ENCODE results near the gene MEF2D.

MEF2D gene

GRCh38 chr1:156437037-156437867 lies 63.3 kb downstream of the MEF2D start:
- H3K4me3 ChIP-seq (ENCODE audit: low read length): no peak overlapping the region
- no peak for DNase-seq (ENCODE audit: low read depth, low spot score)

- H3K4me3 ChIP-seq (ENCODE audit: low read length): no peak overlapping the region
- no peak for DNase-seq (ENCODE audit: low read depth, low spot score)
Measured at GRCh38 chr1:156436141-156437036, 64.2 kb downstream of the MEF2D start.

GRCh38 chr1:156435545-156436140 lies 64.9 kb downstream of the MEF2D start:
- no peak overlapping the region for H3K4me3 ChIP-seq (ENCODE audit: low read length)

GRCh38 chr1:156434989-156435544 lies 65.5 kb downstream of the MEF2D start:
- no peak overlapping the region for H3K4me3 ChIP-seq (ENCODE audit: low read length)

More at GRCh38 chr1:156435545-156436140, 64.9 kb downstream of the MEF2D start:
- no peak for DNase-seq (ENCODE audit: low read depth, low spot score)

GRCh38 chr1:156433602-156434001 lies 67.0 kb downstream of the MEF2D start:
- no peak for DNase-seq (ENCODE audit: low read depth, low spot score)
- H3K4me3 ChIP-seq (ENCODE audit: low read length): no peak overlapping the region

More at GRCh38 chr1:156434989-156435544, 65.5 kb downstream of the MEF2D start:
- DNase-seq (ENCODE audit: low read depth, low spot score): no peak

GRCh38 chr1:156433032-156433431 lies 67.5 kb downstream of the MEF2D start:
- DNase-seq (ENCODE audit: low read depth, low spot score): no peak
- H3K4me3 ChIP-seq (ENCODE audit: low read length): no peak overlapping the region

- DNase-seq (ENCODE audit: low read depth, low spot score): no peak
- no peak overlapping the region for H3K4me3 ChIP-seq (ENCODE audit: low read length)
Measured at GRCh38 chr1:156432669-156433018, 67.9 kb downstream of the MEF2D start.

- no peak overlapping the region for H3K4me3 ChIP-seq (ENCODE audit: low read length)
- DNase-seq (ENCODE audit: low read depth, low spot score): no peak
Measured at GRCh38 chr1:156431769-156432668, 68.6 kb downstream of the MEF2D start.

- no peak for DNase-seq (ENCODE audit: low read depth, low spot score)
- no peak overlapping the region for H3K4me3 ChIP-seq (ENCODE audit: low read length)
Measured at GRCh38 chr1:156431366-156431765, 69.2 kb downstream of the MEF2D start.

GRCh38 chr1:156430866-156431265 lies 69.7 kb downstream of the MEF2D start:
- H3K4me3 ChIP-seq (ENCODE audit: low read length): no peak overlapping the region
- no peak for DNase-seq (ENCODE audit: low read depth, low spot score)

- H3K4me3 ChIP-seq (ENCODE audit: low read length): no peak overlapping the region
- DNase-seq (ENCODE audit: low read depth, low spot score): no peak
Measured at GRCh38 chr1:156430303-156430702, 70.3 kb downstream of the MEF2D start.

- H3K4me3 ChIP-seq (ENCODE audit: low read length): no peak overlapping the region
- DNase-seq (ENCODE audit: low read depth, low spot score): no peak
Measured at GRCh38 chr1:156429313-156430060, 71.1 kb downstream of the MEF2D start.

GRCh38 chr1:156428746-156429288 lies 71.8 kb downstream of the MEF2D start:
- DNase-seq (ENCODE audit: low read depth, low spot score): no peak
- H3K4me3 ChIP-seq (ENCODE audit: low read length): no peak overlapping the region

- no peak for DNase-seq (ENCODE audit: low read depth, low spot score)
- H3K4me3 ChIP-seq (ENCODE audit: low read length): no peak overlapping the region
Measured at GRCh38 chr1:156427957-156428356, 72.6 kb downstream of the MEF2D start.

GRCh38 chr1:156425943-156426342 lies 74.6 kb downstream of the MEF2D start:
- H3K4me3 ChIP-seq (ENCODE audit: low read length): no peak overlapping the region
- DNase-seq (ENCODE audit: low read depth, low spot score): no peak

- H3K4me3 ChIP-seq (ENCODE audit: low read length): no peak overlapping the region
- DNase-seq (ENCODE audit: low read depth, low spot score): no peak
Measured at GRCh38 chr1:156424806-156425432, 75.7 kb downstream of the MEF2D start.

All from Jurkat, Clone E6-1 (cell line).